Thyroid gland (tissue), 4 donors: ENCODE results near the gene MAPK1.

ENCODE experiments used
- POLR2A ChIP-seq, 2 donors: fragments of 450-650 bp; IDR thresholded peaks; one replicate each; pipeline ENCODE4 v1.6.1; 2017; ENCODE audit warnings: antibody characterized with exemption in 2 of 2, mild to moderate bottlenecking in 2 of 2, moderate library complexity in 1 of 2
- TF ChIP-seq, protein P1 (sequence below), 6 experiments: fragments of 200-600 bp in 3 of 6; fragments of 450-650 bp in 3 of 6; sonication (generic) in 3 of 6; IDR thresholded peaks; one replicate each; pipeline ENCODE4 v1.5.1; 2016 to 2019; ENCODE audit warnings: antibody characterized with exemption in 6 of 6, mild to moderate bottlenecking in 2 of 6, inconsistent platforms in 1 of 6, moderate library complexity in 1 of 6

- no peak for TF ChIP-seq POLR2A (IDR thresholded peaks at IDR 0.05)
- TF ChIP-seq, protein P1, sequence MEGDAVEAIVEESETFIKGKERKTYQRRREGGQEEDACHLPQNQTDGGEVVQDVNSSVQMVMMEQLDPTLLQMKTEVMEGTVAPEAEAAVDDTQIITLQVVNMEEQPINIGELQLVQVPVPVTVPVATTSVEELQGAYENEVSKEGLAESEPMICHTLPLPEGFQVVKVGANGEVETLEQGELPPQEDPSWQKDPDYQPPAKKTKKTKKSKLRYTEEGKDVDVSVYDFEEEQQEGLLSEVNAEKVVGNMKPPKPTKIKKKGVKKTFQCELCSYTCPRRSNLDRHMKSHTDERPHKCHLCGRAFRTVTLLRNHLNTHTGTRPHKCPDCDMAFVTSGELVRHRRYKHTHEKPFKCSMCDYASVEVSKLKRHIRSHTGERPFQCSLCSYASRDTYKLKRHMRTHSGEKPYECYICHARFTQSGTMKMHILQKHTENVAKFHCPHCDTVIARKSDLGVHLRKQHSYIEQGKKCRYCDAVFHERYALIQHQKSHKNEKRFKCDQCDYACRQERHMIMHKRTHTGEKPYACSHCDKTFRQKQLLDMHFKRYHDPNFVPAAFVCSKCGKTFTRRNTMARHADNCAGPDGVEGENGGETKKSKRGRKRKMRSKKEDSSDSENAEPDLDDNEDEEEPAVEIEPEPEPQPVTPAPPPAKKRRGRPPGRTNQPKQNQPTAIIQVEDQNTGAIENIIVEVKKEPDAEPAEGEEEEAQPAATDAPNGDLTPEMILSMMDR (IDR thresholded peaks at IDR 0.05) = no peak
Measured at GRCh38 chr22:21837248-21837979, 30.0 kb downstream of the MAPK1 start.
